HFFc6 (cell line): Measurements from ENCODE around the gene FMNL2. TPM values are rescaled to one million over a fixed set of nuclear protein-coding genes. Genes with fewer than 3 reads are reported as not detected.

ENCODE experiments used
- DNase-seq: peaks from one replicate; pipeline ENCODE4 v3.0.0-alpha.2; 2018
- H3K27ac Mint-ChIP-seq: 2 replicates; pipeline ENCODE4 v1.8.0; 2020; ENCODE audit warnings: mild to moderate bottlenecking, mixed read lengths
- H3K27me3 Mint-ChIP-seq: 2 replicates; pipeline ENCODE4 v1.8.0; 2021; ENCODE audit warnings: mild to moderate bottlenecking, moderate library complexity, mixed read lengths; ENCODE audit not compliant: insufficient read depth
- H3K36me3 Mint-ChIP-seq: 2 replicates; pipeline ENCODE4 v1.8.0; 2021; ENCODE audit warnings: low read depth, mixed read lengths
- H3K4me1 Mint-ChIP-seq: 2 replicates; pipeline ENCODE4 v1.8.0; 2020; ENCODE audit warnings: low read depth, mixed read lengths
- H3K4me3 Mint-ChIP-seq: 2 replicates; pipeline ENCODE4 v1.8.0; 2020; ENCODE audit warnings: mild to moderate bottlenecking, moderate library complexity, mixed read lengths
- H3K9me3 Mint-ChIP-seq: 2 replicates; pipeline ENCODE4 v1.8.0; 2020; ENCODE audit warnings: mild to moderate bottlenecking, mixed read lengths
- total RNA-seq, 6 experiments: library from RNA; stranded (reverse); fragmentation: NEBNext Ultra II Directional; extraction: Animal tissue kit (Norgen Biotek cat#: 25700); gene quantifications; 2 replicates in 1 of 6; 3 replicates in 5 of 6; pipeline ENCODE4 v1.2.3, GENCODE V29; 2021
- TF ChIP-seq, protein P1 (sequence below): fragments of 200-600 bp; sonication (generic); IDR thresholded peaks from 2 replicates; pipeline ENCODE4 v1.5.0; 2021; ENCODE audit warnings: antibody characterized with exemption, mild to moderate bottlenecking

Gene FMNL2
- total RNA-seq, 6 experiments from 2014 or later = 13.7 to 20.9 (median 16.0) TPM

DNA sequence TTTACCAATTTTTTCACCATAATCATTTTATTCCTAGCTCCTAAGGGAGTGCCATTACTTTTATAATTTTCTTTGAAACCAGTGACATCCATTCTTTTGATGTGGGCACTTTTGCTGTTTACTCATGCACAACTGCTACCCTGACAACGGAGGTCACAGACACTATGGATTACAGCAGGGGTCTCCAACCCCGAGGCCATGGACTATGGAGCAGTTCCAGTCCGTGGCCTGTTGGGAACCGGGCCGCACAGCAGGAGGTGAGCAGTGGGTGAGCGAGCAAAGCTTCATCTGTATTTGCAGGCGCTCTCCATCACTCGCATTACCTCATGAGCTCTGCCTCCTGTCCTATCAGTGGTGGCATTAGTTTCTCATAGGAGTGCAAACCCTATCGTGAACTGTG lies 347.7 kb downstream of the FMNL2 start:
- Mint-ChIP-seq H3K36me3 (peaks cover 19% of the 10 kb centered on the region), H3K27me3 (no peaks in the 10 kb centered on the region; the same call in 1 of the 2 replicates), H3K9me3 (no peaks in the 10 kb centered on the region), H3K27ac (no peak overlapping the region), H3K4me3 (no peak overlapping the region), H3K4me1 (peaks cover 17% of the 10 kb centered on the region)
- no peak for DNase-seq
- TF ChIP-seq, protein P1, sequence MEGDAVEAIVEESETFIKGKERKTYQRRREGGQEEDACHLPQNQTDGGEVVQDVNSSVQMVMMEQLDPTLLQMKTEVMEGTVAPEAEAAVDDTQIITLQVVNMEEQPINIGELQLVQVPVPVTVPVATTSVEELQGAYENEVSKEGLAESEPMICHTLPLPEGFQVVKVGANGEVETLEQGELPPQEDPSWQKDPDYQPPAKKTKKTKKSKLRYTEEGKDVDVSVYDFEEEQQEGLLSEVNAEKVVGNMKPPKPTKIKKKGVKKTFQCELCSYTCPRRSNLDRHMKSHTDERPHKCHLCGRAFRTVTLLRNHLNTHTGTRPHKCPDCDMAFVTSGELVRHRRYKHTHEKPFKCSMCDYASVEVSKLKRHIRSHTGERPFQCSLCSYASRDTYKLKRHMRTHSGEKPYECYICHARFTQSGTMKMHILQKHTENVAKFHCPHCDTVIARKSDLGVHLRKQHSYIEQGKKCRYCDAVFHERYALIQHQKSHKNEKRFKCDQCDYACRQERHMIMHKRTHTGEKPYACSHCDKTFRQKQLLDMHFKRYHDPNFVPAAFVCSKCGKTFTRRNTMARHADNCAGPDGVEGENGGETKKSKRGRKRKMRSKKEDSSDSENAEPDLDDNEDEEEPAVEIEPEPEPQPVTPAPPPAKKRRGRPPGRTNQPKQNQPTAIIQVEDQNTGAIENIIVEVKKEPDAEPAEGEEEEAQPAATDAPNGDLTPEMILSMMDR = no peak

DNA sequence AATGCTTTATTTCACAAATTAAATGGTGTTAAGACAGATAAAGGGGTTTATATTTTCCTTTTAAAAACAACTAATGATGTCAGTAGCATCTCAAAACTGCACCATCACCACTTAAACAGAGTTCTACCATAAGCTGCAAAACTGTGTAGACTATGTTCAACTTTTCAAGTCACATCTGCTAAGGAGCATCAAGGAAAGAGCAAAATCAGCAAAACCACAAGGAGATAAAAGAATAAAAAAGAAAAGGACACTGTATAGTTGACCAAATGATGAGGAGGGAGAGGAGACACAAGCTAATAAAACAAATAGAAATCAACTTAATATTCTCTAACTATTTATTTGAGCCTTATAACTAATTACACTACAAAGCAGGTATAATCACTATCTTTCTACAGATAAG lies 348.4 kb downstream of the FMNL2 start:
- no peak for DNase-seq
- Mint-ChIP-seq H3K27ac (no peak overlapping the region), H3K9me3 (no peaks in the 10 kb centered on the region), H3K4me3 (no peak overlapping the region), H3K4me1 (peaks cover 17% of the 10 kb centered on the region), H3K36me3 (peaks cover 19% of the 10 kb centered on the region), H3K27me3 (no peaks in the 10 kb centered on the region; the same call in 1 of the 2 replicates)
- TF ChIP-seq, protein P1 = no peak

DNA sequence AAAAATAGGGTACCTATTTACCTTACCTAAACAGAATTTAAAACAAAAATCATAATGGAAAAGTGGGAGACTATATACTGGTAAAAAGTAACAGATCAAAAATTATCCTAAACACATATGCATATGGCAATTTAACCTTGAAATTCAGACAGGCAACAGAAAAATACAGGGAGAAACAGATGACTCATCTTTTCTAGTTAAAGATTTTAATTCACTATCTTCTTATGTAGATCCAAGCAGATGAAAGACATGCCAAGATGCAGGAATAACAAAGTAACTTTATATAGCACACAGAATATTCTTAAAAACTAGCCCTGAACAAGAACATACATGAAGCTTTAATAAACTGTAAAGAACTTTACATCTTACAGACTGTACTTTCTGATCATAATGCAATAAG lies 351.3 kb downstream of the FMNL2 start:
- TF ChIP-seq, protein P1 = no peak
- peaks cover 9% of the 10 kb centered on the region; the same call in 1 of the 2 replicates for H3K36me3 Mint-ChIP-seq
- peaks cover 17% of the 10 kb centered on the region for H3K4me1 Mint-ChIP-seq
- no peak for DNase-seq
- H3K27ac Mint-ChIP-seq = 0 out of 2 replicates have a peak overlapping the region, but pooled peaks have one; percentile 2
- no peak overlapping the region for H3K4me3 Mint-ChIP-seq
- no peaks in the 10 kb centered on the region for H3K27me3 Mint-ChIP-seq
- H3K9me3 Mint-ChIP-seq = no peaks in the 10 kb centered on the region

DNA sequence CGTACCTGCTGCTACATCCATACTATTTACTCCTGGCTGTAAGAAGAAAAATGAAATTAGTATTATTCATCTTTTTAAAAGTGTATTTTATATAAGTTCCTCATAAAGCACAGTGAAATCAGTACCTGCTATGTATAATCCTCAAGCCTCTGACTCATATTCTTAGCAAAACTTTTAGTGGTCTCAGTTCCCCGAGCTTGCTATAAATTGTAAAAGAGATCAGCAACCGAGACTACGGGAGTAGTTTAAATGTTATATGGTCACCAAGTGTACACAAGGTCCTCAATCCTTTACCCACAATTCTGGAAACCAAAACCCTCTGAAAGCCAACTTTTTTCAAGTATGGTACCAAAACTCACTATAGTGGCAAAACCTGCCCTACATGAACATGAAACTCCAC lies 358.1 kb downstream of the FMNL2 start:
- H3K9me3 Mint-ChIP-seq = no peaks in the 10 kb centered on the region
- no peaks in the 10 kb centered on the region for H3K27me3 Mint-ChIP-seq
- no peak overlapping the region for H3K27ac Mint-ChIP-seq
- peaks cover 4% of the 10 kb centered on the region; the same call in 1 of the 2 replicates for H3K36me3 Mint-ChIP-seq
- no peak for DNase-seq
- TF ChIP-seq, protein P1 = no peak
- H3K4me1 Mint-ChIP-seq = peaks cover 41% of the 10 kb centered on the region
- H3K4me3 Mint-ChIP-seq = no peak overlapping the region

DNA sequence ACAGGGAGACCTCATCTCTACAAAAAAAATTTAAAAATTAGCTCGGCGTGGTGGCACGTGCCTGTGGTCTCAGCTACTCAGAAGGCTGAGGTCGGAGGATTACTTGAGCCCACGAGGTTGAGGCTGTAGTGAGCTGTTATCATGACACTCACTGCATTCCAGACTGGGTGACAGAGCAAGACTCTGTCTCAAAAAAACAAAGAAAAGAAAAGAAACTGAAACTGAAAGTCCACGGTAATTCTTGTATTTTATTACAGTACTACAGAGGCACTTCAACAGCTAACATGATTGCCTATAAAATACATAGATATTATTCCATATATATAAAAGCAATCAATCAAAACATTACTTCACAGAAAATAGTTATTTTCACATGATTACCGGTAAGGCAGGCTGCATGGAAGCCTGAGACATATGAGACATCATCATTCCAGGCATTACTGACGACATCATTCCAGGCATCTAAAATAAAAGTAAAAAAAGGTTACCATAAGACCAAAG lies 359.2 kb downstream of the FMNL2 start:
- H3K27me3 Mint-ChIP-seq = no peaks in the 10 kb centered on the region
- H3K36me3 Mint-ChIP-seq = peaks cover 4% of the 10 kb centered on the region; the same call in 1 of the 2 replicates
- peak overlapping the region; percentile 89 for H3K27ac Mint-ChIP-seq
- peak; percentile 49 for DNase-seq
- H3K4me1 Mint-ChIP-seq = peaks cover 41% of the 10 kb centered on the region
- peak overlapping the region; percentile 77 for H3K4me3 Mint-ChIP-seq
- TF ChIP-seq, protein P1 = no peak
- no peaks in the 10 kb centered on the region for H3K9me3 Mint-ChIP-seq
